CD14-positive monocyte (primary cell): Measurements from ENCODE around the gene EIF1. TPM values are rescaled to one million over a fixed set of nuclear protein-coding genes. Genes with fewer than 3 reads are reported as not detected.
A peak's percentile ranks its signal among the peaks of the same experiment; 100 is the strongest.

Source experiments
- DNase-seq, 3 donors: peaks; one replicate each; pipeline ENCODE4 v3.0.0-alpha.2; 2011 to 2022
- H2AFZ ChIP-seq: 2 replicates; pipeline ENCODE4 v1.6.0; 2012; ENCODE audit warnings: mild to moderate bottlenecking, low read depth, low read length, inconsistent platforms; ENCODE audit not compliant: insufficient read depth, poor library complexity, severe bottlenecking
- H3K27ac ChIP-seq, 2 donors: 1 replicate in 1 of 2; 2 replicates in 1 of 2; pipeline ENCODE4 v1.5.1; 2012 to 2013; ENCODE audit warnings: low read length in 2 of 2, control low read depth in 1 of 2, inconsistent platforms in 1 of 2, low read depth in 1 of 2, mild to moderate bottlenecking in 1 of 2
- H3K27me3 ChIP-seq, 2 donors: one replicate each; pipeline versions ENCODE4 v1.6.0 to v1.6.1; 2011 to 2013; ENCODE audit warnings: low read length in 2 of 2; ENCODE audit not compliant: control insufficient read depth in 2 of 2, insufficient read depth in 2 of 2
- H3K36me3 ChIP-seq, 2 donors: replicated peaks in 1 of 2; 1 replicate in 1 of 2; 2 replicates in 1 of 2; pipeline versions ENCODE4 v1.5.1 to v1.6.1; 2012 to 2013; ENCODE audit warnings: low read length in 2 of 2, control low read depth in 1 of 2, inconsistent platforms in 1 of 2, mild to moderate bottlenecking in 1 of 2; ENCODE audit not compliant: insufficient read depth in 2 of 2, control insufficient read depth in 1 of 2
- H3K4me1 ChIP-seq, 2 donors: 1 replicate in 1 of 2; 2 replicates in 1 of 2; pipeline versions ENCODE4 v1.5.1 to v1.6.1; 2012 to 2013; ENCODE audit warnings: low read length in 2 of 2, control low read depth in 1 of 2, inconsistent platforms in 1 of 2, mild to moderate bottlenecking in 1 of 2, moderate library complexity in 1 of 2; ENCODE audit not compliant: insufficient read depth in 2 of 2, control insufficient read depth in 1 of 2
- H3K4me2 ChIP-seq: replicated peaks from 2 replicates; pipeline ENCODE3; 2012; ENCODE audit warnings: low read length, moderate library complexity, mild to moderate bottlenecking; ENCODE audit not compliant: poor library complexity, severe bottlenecking; ENCODE audit errors: extremely low read depth
- H3K4me3 ChIP-seq, 3 experiments: fragments of 200-600 bp in 1 of 3; sonication (generic) in 1 of 3; replicated peaks in 1 of 3; 1 replicate in 2 of 3; 2 replicates in 1 of 3; pipeline ENCODE4 v1.5.1; 2011 to 2013; ENCODE audit warnings: low read length in 3 of 3, mild to moderate bottlenecking in 3 of 3, control low read depth in 2 of 3, low read depth in 2 of 3, inconsistent platforms in 1 of 3, moderate library complexity in 1 of 3
- H3K79me2 ChIP-seq: 2 replicates; pipeline ENCODE4 v1.6.0; 2012; ENCODE audit warnings: mild to moderate bottlenecking, control low read depth, inconsistent platforms, low read length, moderate library complexity; ENCODE audit not compliant: insufficient read depth
- H3K9ac ChIP-seq: 2 replicates; pipeline ENCODE4 v1.6.0; 2017; ENCODE audit warnings: low read length, mild to moderate bottlenecking; ENCODE audit not compliant: insufficient read depth, poor library complexity, severe bottlenecking
- H3K9me3 ChIP-seq, 2 donors: replicated peaks in 1 of 2; 1 replicate in 1 of 2; 2 replicates in 1 of 2; pipeline versions ENCODE4 v1.5.1 to v1.6.1; 2012 to 2013; ENCODE audit warnings: low read length in 2 of 2, control low read depth in 1 of 2; ENCODE audit not compliant: control insufficient read depth in 1 of 2, insufficient read depth in 1 of 2
- H4K20me1 ChIP-seq: 2 replicates; pipeline ENCODE4 v1.6.0; 2012; ENCODE audit warnings: mild to moderate bottlenecking, low read length, control low read depth, moderate library complexity; ENCODE audit not compliant: insufficient read depth
- H3K27ac Mint-ChIP-seq, 7 donors: one replicate each; pipeline ENCODE4 v1.8.0; 2020; ENCODE audit warnings: mild to moderate bottlenecking in 7 of 7, mixed read lengths in 7 of 7, moderate library complexity in 6 of 7, inconsistent platforms in 2 of 7
- H3K27me3 Mint-ChIP-seq, 3 donors: one replicate each; pipeline ENCODE4 v1.8.0; 2021 to 2022; ENCODE audit warnings: low read depth in 3 of 3, mild to moderate bottlenecking in 3 of 3, mixed read lengths in 3 of 3, moderate library complexity in 3 of 3, inconsistent platforms in 1 of 3
- H3K36me3 Mint-ChIP-seq, 2 donors: one replicate each; pipeline ENCODE4 v1.8.0; 2020; ENCODE audit warnings: mixed read lengths in 2 of 2, inconsistent platforms in 1 of 2, mild to moderate bottlenecking in 1 of 2
- H3K4me1 Mint-ChIP-seq: one replicate; pipeline ENCODE4 v1.8.0; 2020; ENCODE audit warnings: mild to moderate bottlenecking, mixed read lengths
- H3K4me3 Mint-ChIP-seq, 2 donors: one replicate each; pipeline ENCODE4 v1.8.0; 2020; ENCODE audit warnings: mild to moderate bottlenecking in 2 of 2, mixed read lengths in 2 of 2, moderate library complexity in 1 of 2
- H3K9me3 Mint-ChIP-seq, 7 donors: one replicate each; pipeline ENCODE4 v1.8.0; 2020 to 2022; ENCODE audit warnings: mixed read lengths in 7 of 7, mild to moderate bottlenecking in 6 of 7, moderate library complexity in 6 of 7, inconsistent platforms in 2 of 7
- WGBS: methylation state at CpG from one replicate; pipeline ENCODE4 v1.1.5; 2013; ENCODE audit warnings: missing lambda C conversion rate; ENCODE audit not compliant: insufficient coverage; 5-methylcytosine and 5-hydroxymethylcytosine counted together
- intact Hi-C, 2 donors: fragments of 100-400 bp; cut with micrococcal nuclease; formaldehyde crosslinking; loops; one replicate each; pipeline versions ENCODE4 v1.15.0 to v1.15.1; 2023
- polyA plus RNA-seq, 3 donors: library from polyadenylated mRNA; depleted of rRNA in 1 of 3; unstranded in 2 of 3; stranded (reverse) in 1 of 3; fragments of 300-500 nt in 2 of 3; fragments of >200 nt in 1 of 3; fragmentation: Illumina TruSeq in 2 of 3; gene quantifications; 1 replicate in 2 of 3; 2 replicates in 1 of 3; pipeline ENCODE4 v1.2.3, GENCODE V29; 2012 to 2021
- TF ChIP-seq, protein P1 (sequence below): fragments of 200-600 bp; IDR thresholded peaks from one replicate; pipeline ENCODE4 v1.8.0; 2022; ENCODE audit warnings: antibody characterized with exemption, mild to moderate bottlenecking

The EIF1 gene
- polyA plus RNA-seq, 3 donors: 1,176 to 1,536 (median 1,425) TPM

DNA sequence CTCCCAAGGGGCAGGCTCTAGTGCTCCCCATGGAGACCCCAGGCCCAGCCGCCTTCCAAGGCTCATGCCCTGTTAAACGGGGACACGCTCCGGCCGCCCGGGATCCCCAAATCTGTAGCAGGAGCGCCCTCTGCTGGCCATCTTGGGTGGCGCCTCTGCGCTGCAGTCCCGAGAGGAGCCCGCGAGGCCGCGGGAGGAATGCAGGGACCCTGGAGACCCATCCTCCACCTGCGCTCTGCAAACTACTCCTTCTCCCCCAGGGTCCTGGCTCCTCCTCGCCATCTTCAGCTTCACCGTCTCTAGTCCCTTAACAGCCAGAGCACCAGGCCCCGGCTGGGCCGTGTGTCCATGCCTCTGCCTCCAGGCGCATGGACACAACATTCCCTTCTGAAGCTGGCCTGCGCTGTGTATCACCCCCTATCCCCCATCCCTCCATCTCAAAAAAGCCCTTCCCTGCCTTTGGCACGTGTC is 40.7 kb upstream of the EIF1 start:
- Histone ChIP-seq H3K9ac (no peak overlapping the region), H2AFZ (peak overlapping the region; percentile 86), H3K27me3 (no peaks in the 10 kb centered on the region), H3K36me3 (no peaks in the 10 kb centered on the region), H4K20me1 (no peaks in the 10 kb centered on the region), H3K79me2 (no peaks in the 10 kb centered on the region), H3K4me2 (peak overlapping the region; percentile 78), H3K9me3 (no peaks in the 10 kb centered on the region), H3K4me1 (peaks cover 32 to 36% of the 10 kb centered on the region in 2 donors), H3K4me3 (peak overlapping the region in 2 of 3 experiments; percentile 15 to 75), H3K27ac (no peak overlapping the region)
- Mint-ChIP-seq H3K4me3 (peak overlapping the region; percentile 72 to 82), H3K27me3 (peaks cover 2 to 7% (median 6%) of the 10 kb centered on the region in 3 donors), H3K27ac (peak overlapping the region in 2 of 7 donors; percentile 25 to 43), H3K36me3 (no peaks in the 10 kb centered on the region), H3K9me3 (no peaks in the 10 kb centered on the region), H3K4me1 (peaks cover 26% of the 10 kb centered on the region)
- intact Hi-C loops: loop anchor here (1.0 to 5.0 kb wide), 4 partner anchors 14 to 846 kb away; no protein-coding TSS in a partner anchor
- DNase-seq: peak; percentile 67 to 78 (median 72)
- TF ChIP-seq, protein P1, sequence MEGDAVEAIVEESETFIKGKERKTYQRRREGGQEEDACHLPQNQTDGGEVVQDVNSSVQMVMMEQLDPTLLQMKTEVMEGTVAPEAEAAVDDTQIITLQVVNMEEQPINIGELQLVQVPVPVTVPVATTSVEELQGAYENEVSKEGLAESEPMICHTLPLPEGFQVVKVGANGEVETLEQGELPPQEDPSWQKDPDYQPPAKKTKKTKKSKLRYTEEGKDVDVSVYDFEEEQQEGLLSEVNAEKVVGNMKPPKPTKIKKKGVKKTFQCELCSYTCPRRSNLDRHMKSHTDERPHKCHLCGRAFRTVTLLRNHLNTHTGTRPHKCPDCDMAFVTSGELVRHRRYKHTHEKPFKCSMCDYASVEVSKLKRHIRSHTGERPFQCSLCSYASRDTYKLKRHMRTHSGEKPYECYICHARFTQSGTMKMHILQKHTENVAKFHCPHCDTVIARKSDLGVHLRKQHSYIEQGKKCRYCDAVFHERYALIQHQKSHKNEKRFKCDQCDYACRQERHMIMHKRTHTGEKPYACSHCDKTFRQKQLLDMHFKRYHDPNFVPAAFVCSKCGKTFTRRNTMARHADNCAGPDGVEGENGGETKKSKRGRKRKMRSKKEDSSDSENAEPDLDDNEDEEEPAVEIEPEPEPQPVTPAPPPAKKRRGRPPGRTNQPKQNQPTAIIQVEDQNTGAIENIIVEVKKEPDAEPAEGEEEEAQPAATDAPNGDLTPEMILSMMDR: peak; percentile 87
- WGBS: 1% methylated on average over 22 of the region's 22 CpGs

GRCh38 chr17:41648411-41649195 is 40.1 kb upstream of the EIF1 start:
- Histone ChIP-seq H3K79me2 (no peaks in the 10 kb centered on the region), H2AFZ (peak overlapping the region; percentile 86), H3K4me2 (peak overlapping the region; percentile 78), H3K9ac (no peak overlapping the region), H3K27me3 (no peaks in the 10 kb centered on the region), H3K9me3 (no peaks in the 10 kb centered on the region), H3K36me3 (no peaks in the 10 kb centered on the region), H3K27ac (no peak overlapping the region), H3K4me1 (peaks cover 32 to 36% of the 10 kb centered on the region in 2 donors), H3K4me3 (peak overlapping the region in 2 of 3 experiments; percentile 15 to 75), H4K20me1 (no peaks in the 10 kb centered on the region)
- Mint-ChIP-seq H3K9me3 (no peaks in the 10 kb centered on the region), H3K27ac (peak overlapping the region in 3 of 7 donors; percentile 79 to 87 (median 82)), H3K4me1 (peaks cover 26% of the 10 kb centered on the region), H3K27me3 (peaks cover 2 to 7% (median 6%) of the 10 kb centered on the region in 3 donors), H3K36me3 (no peaks in the 10 kb centered on the region), H3K4me3 (peak overlapping the region; percentile 72 to 82)
- intact Hi-C loops: loop anchor here (1.0 to 5.0 kb wide), 4 partner anchors 14 to 846 kb away; no protein-coding TSS in a partner anchor
- DNase-seq: peak; percentile 71 to 81 (median 80)
- TF ChIP-seq, protein P1: peak; percentile 85
- 1% methylated on average over 28 of the region's 39 CpGs for WGBS
